ENCODE measurements around the gene TXNL4A.

Gene TXNL4A

GRCh38 chr18:79947881-79948610, 40.3 kb downstream of the TXNL4A start:
- DNase-seq: no peak

DNA sequence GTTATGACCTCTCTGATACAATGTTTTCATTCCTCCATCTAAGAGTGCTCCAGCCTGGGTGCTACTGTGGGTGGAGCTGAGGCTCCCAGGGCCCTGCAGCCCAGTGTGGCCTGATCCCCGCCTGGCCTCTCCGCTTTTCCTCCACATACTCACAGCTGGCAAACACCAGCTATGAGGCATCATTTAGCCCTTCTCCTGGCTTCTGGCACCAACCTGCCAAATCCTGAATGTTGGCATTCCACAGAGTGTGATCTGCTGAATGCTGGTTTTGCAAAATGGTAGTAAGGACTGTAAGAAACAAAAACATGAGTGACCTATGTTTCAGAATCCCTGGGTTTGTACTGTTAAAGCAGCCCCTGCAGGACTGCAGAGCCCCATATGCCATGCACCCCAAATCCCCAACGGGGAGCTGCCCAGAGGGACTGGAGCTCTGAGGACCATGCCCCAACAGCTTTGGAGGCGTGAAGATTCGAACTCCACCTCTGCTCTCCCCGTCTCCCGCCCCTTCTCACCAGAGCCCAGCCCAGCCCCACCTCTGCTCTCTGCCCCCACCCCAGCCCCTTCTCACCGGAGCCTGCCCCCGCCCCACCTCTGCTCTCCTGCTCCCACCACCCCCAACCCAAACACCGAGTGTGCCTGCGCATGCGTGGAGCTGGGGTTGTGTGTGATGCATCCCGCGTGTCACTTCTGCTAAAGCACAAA, 41.2 kb downstream of the TXNL4A start:
- DNase-seq: no peak

- DNase-seq: no peak
Measured at GRCh38 chr18:79945118-79946042, 43.0 kb downstream of the TXNL4A start.

- DNase-seq: no peak
Measured at GRCh38 chr18:79944746-79945117, 43.6 kb downstream of the TXNL4A start.

DNA sequence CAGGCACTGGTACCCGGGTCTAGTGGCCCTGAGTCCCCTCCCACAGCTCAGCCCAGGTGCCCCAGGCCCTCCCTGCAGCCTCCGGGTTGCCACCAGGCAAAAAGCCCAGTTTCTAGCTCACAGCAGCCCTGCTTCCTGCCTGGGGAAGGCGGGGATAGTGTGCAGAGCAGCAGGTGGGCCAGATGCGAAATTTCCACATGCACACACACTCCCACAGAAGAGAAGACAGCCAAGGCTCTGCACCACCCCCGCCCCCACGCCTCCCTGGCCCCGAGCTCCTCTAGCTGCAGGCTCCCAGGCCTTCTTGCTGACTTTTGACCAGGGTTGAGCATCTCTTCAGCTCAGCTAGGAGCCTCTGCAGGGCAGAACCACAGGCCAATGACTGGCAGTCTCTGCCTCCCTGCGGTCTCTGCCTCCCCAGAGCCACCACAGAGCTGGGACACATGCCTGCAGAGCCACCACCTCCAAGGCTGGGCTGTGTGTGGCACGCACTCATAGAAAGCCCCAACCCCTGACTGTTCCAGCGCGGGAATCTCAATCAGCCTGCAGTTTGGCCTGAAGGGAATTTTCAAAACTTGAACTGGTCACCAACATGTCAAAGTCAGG, 44.1 kb downstream of the TXNL4A start:
- no peak for DNase-seq

- no peak for DNase-seq
Measured at GRCh38 chr18:79943608-79944125, 44.7 kb downstream of the TXNL4A start.

DNA sequence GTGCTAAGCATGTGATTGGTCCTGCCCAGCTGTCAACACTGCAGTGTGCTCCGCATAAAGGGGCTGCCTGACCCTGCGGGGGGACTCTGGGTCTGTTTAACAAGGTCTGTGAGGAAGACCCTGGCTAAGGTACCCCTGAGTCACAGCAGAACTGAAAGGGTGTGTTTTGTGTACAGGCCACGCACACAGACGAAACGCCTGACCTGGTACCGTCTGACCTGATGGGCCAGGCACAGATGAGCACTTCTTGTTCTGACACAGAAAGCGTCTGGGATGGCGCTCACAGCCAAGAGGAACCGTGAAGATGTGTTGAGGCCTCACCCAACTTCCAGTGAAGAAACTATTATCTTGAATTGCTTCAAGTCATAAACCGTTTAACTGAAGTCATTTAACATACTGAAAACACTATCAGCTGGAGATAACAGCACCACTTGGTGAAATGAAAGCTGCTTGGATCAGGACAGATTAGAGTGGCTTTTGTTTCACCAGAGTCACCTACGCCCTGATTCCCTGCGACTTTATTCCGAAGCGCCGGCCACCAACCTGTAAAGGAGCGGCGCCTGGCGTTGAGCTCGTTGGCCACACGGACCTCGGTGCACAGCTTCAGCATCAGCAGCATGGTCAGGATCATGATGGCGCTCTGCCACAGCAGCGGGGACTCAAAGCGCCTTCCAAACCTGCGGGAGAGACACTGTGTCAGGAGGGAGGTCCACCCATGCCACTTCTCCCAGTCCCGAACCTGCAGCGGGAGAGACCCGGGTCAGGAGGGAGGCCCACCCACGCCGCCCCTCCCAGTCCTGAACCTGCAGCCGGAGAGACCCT, 45.4 kb downstream of the TXNL4A start:
- DNase-seq: no peak

DNA sequence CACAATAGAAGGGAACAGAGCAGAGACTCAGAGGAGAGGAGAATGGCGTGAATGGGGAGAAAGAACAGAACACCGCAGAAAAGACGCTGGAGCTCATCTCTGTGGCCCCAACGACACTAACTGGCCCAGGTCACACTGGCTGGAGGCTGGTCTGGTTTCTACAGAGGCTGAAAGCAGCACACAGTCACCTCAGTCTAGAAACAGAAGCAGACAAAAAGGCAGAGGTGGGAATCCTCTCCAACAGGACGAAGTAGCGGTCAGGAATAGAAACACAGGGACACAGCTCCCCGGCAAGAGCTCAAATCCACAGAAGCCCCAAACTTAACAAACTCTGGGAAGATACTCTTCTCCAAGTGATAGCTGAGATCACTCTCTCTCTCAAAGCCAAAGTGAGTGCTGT, 46.2 kb downstream of the TXNL4A start:
- no peak for DNase-seq

DNA sequence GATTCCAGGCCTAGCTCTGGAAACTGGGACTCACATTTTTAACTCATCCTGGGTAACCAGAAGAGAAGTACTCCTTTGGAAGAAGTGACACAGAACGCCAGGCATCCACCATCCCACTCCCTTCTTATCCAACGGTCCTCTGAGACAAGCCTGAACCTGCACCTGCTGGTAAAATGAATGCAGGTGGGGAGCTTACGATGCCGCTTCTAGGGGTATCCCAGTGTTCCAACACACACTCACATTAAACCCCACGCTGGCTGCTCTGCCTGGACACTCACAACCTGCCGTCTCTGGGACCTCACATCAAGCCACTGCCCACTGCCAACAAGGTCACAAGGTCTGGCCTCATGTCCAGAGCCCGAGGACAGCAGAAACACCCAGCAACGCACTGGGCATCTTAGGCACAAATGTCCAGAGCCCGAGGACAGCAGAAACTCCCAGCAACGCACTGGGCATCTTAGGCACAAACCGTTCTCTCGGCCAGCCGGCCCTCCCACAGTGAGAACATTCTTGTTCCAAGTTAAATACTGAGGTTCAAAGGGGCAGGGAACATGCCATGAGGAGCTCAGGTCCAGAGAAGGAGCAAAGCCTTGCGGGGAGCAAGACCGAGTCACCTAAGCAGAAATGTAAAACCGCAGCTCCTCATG, 46.8 kb downstream of the TXNL4A start:
- DNase-seq: no peak

GRCh38 chr18:79940814-79941472, 47.4 kb downstream of the TXNL4A start:
- no peak for DNase-seq

DNA sequence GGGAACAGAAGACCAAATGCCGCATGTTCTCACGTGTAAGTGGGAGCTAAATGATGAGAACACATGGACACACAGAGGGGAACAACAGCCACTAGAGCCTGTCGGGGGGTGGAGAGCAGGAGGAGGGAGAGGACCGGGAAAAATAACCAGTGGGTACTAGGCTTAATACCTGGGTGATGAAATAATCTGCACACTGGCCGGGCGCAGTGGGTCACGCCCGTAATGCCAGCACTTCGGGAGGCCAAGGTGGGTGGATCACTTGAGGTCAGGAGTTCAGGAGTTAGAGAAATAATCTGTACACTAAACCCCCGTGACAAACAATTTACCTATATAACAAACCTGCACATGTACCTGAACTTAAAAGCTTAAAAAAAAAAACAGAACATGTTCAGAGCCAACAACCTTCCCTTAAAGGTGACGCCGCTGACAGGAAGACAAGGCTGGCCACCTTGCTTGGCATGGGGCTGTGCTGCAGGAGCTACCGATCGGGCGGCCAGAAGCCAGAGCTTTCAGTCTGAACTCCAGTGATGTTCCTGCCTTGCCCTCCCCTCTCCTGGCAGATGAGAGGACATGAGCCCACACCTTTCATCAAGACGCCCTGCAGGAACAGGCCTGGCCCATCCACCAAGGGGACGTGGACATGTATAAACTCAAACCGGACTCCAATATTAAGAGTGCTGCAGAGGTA, 48.1 kb downstream of the TXNL4A start:
- no peak for DNase-seq

GRCh38 chr18:79939096-79939495, 49.3 kb downstream of the TXNL4A start:
- no peak for DNase-seq

GRCh38 chr18:79938196-79938595, 50.2 kb downstream of the TXNL4A start:
- no peak for DNase-seq

DNA sequence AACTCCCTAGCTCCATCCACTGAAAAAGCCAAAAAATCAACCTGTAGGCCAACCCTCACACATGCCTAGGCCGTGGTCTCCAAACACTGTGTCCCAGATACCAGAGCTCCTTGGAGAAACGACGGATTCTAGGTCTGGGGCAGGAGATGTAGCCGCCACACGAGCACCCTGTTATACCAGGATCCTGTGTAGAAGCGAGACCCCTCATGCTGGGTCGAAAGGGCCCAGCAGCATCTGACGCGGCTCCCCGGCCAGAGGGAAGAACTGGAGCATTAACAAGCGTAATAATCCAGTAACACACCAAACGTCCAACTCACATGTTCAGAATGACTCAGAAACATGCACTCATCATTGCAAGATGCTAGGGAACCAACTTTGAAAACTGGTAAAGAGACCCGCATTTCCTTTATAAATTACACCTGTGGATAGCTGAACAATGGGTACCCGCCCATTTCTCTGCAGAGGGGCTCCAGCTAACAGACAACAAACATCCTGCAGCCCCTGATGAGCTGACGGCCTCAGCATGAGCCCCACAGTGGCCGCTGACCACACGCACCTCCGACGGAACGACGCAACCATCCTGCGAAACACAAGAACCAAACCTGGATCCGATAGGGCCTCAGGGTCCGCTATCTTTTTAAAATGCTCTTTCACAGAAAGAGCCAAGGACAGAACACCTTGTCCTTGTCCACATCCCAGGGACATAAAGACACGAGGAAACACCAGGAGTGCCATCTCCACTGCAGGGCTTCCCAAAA, 51.1 kb downstream of the TXNL4A start:
- no peak for DNase-seq

GRCh38 chr18:79936641-79937040, 51.7 kb downstream of the TXNL4A start:
- no peak for DNase-seq

DNA sequence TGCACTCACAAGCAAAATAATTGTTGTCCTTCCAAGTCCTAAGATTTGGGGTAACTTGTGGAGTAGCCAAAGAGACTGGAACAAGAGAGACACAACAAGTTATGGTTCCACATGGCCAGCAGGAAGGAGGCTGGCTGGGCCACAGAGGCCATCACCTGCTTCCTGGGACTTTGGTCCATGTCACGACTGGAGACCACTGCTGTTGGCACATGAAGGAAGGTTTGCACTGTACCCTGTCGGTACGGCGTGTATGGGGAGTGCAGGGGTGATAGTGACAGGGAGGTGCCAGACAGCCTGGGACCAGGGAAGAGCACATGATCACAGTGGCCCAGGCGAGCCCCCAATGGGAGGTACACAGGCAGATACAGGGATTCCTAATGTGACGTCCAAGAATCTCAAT, 52.4 kb downstream of the TXNL4A start:
- no peak for DNase-seq

- DNase-seq: no peak
Measured at GRCh38 chr18:79935499-79935898, 52.9 kb downstream of the TXNL4A start.

DNA sequence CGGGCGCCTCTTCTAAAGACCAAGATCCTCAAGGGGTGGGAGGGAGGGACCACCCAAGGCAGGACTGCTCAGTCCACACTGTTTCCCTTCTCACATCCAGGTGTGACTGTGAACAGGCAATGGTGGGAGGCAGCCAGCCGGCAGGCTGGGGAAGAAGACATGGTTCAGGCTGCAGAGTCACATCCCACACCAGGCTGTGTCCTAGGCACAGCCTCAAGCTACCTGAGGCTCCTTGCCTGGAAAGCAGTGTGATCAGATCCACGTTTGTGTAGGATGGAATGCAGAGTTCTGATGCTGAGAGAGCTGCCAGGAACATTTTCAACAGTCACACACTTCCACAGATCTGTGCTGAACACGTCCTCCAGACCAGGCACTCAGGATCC, 53.3 kb downstream of the TXNL4A start:
- no peak for DNase-seq

GRCh38 chr18:79934311-79935097, 53.9 kb downstream of the TXNL4A start:
- no peak for DNase-seq
